ENCODE measurements around the gene SSR4.
"Not testable (repeated sequence)": the region's sequence is repeated elsewhere in the genome, so short reads cannot be mapped to it uniquely, and the experiment has no call there.

SSR4 gene

DNA sequence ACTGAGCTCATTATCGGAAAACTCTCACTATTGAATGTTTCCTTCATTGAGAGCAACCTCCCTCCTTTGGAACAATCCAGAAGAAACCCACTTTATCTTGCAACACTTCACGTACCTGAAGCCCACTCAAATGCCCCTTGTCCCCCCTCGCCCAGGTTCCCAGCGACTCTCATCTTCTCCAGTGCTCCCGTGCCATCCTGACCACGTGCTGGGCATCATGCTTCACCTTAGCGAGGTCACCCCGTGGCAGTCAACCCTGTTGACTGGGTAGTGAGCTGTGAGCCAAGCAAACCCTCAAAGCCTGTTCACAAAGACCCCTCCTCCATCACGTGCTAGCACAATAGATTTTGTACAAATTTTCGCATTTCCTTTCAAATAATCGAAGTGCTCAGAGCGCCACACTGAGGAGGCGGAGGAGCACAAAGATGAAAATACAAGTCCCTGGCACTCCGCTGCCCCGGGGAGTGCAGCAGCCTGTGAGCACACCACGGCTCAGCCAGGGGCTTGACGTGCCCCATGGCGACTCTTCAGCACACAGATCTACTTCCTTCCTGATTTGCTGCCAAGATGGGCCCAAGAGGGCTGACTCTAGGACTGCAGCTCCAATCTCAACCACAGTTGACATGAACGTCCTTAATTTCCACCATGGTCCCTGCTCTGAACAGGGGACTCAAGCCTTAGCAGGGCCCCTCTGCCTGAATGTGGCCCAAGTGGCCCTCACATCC, 20.3 kb downstream of the SSR4 start:
- TF ChIP-seq CTCF (IDR thresholded peaks at IDR 0.05; ENCODE audit: borderline replicate concordance, control extremely low read depth, extremely low read depth, insufficient read depth, missing control alignments), result no peak
- in situ Hi-C loops (cut with MboI; ENCODE audit: low sequenced_read_pairs, unreplicated experiment), result no loop called here
- no peak for DNase-seq (ENCODE audit: low spot score)

GRCh38 chrX:153816831-153817690, 22.6 kb downstream of the SSR4 start:
- no peak for DNase-seq (ENCODE audit: low spot score)
- in situ Hi-C loops (cut with MboI; ENCODE audit: low sequenced_read_pairs, unreplicated experiment), result no loop called here
- no peak for TF ChIP-seq CTCF (IDR thresholded peaks at IDR 0.05; ENCODE audit: borderline replicate concordance, control extremely low read depth, extremely low read depth, insufficient read depth, missing control alignments)

DNA sequence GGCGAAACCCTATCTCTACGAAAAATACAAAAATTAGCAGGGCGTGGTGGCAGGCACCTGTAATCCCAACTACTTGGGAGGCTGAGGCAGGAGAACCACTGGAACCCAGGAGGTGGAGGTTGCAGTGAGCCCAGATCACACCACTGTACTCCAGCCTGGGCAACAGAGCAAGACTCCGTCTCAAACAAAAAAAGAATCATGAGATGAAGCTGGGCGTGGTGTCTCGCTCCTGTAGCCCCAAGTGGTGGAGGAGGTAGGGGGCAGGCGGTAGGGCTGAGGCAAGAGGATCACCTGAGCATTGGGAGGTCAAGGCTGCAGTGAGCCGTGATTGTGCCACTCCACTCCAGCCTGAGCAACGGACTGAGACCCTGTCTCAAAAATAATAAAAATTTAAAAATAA, 23.6 kb downstream of the SSR4 start:
- DNase-seq (ENCODE audit: low spot score); in situ Hi-C loops (cut with MboI; ENCODE audit: low sequenced_read_pairs, unreplicated experiment): not testable (repeated sequence)

DNA sequence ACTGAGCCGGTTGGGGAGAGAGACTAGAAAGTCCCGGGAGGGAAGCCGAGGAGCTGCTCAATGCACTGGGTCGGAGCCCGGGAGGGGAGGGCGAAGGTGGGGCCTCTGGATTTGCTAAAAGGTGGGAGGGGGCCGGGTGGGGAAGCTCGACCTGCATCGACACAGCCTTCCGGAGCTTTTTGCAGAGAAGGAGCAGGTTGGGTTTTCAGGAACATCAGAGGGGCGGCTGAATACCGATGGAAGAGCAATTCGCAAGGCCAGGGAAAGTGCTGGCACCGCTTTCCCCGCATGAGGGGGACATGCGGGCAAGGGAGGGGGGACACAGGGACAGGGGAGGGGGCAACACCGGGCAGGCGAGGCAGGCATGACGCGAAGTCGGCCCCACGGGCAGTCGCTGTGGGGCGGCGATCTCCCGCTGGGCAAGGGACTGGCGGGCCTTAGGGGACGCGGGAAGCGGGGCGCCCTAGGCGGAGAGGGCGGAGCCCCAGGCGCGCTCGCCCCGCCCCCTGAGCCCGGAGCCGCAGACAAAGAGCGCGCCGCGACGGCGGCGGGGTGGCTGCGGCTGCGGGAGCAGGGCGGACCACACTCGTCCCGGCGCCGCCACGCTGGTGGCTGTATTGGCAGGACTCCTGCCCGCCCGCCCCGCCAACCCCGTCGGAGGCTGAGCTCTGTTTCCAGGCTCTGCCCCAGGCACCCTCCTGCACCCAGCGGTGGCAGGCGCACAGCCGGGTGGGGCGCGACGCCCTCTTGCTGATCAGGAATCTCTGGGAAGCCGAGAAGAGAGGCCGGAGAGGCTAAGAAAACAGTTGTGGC, 24.3 kb downstream of the SSR4 start:
- peak; percentile 73 for DNase-seq (ENCODE audit: low spot score)

GRCh38 chrX:153819384-153820040, 25.0 kb downstream of the SSR4 start:
- DNase-seq (ENCODE audit: low spot score), result no peak
- TF ChIP-seq CTCF (IDR thresholded peaks at IDR 0.05; ENCODE audit: borderline replicate concordance, control extremely low read depth, extremely low read depth, insufficient read depth, missing control alignments), result no peak
- in situ Hi-C loops (cut with MboI; ENCODE audit: low sequenced_read_pairs, unreplicated experiment), result no loop called here

More for the DNA sequence above, 24.3 kb downstream of the SSR4 start:
- TF ChIP-seq CTCF (IDR thresholded peaks at IDR 0.05; ENCODE audit: borderline replicate concordance, control extremely low read depth, extremely low read depth, insufficient read depth, missing control alignments), result no peak
- in situ Hi-C loops (cut with MboI; ENCODE audit: low sequenced_read_pairs, unreplicated experiment), result no loop called here

DNA sequence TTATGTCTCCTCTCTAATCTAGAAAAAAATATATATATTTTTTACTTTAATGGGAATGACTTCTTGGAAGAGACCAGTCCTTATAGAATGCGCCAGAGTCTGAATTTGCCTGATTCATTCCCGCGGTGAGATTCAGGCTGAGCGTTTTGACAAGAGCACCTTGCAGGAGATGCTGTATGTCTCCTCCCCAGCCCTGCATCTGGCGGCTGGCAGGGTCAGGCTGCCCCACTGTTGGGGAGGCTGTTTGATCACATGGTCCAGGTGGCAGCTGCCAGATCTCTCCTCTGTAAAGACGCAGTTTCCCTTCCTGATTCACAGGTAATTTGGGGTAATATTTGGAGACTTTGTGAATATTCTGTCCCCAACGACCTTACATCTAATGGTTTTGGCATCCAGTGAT, 26.1 kb downstream of the SSR4 start:
- no peak for DNase-seq (ENCODE audit: low spot score)
- no peak for TF ChIP-seq CTCF (IDR thresholded peaks at IDR 0.05; ENCODE audit: borderline replicate concordance, control extremely low read depth, extremely low read depth, insufficient read depth, missing control alignments)
- in situ Hi-C loops (cut with MboI; ENCODE audit: low sequenced_read_pairs, unreplicated experiment), result no loop called here
